HepG2 (cell line): ENCODE data around the gene HSD11B1.

ENCODE experiments used
- ATAD3A ChIP-seq: sonication (generic); formaldehyde crosslinking; IDR thresholded peaks from 2 replicates; pipeline ENCODE4 v1.4.0; 2020; ENCODE audit warnings: missing genetic modification reagents
- ATF7 ChIP-seq, 2 experiments: fragments of 450-650 bp in 1 of 2; sonication (generic) in 1 of 2; formaldehyde crosslinking in 1 of 2; IDR thresholded peaks; 2 replicates each; pipeline versions ENCODE4 v1.4.0 to v1.6.1; 2016 to 2020; ENCODE audit warnings: antibody characterized with exemption in 1 of 2, mild to moderate bottlenecking in 1 of 2, missing genetic modification reagents in 1 of 2
- CREB1 ChIP-seq, 2 experiments: fragments of 450-650 bp in 1 of 2; IDR thresholded peaks; 2 replicates each; pipeline ENCODE4 v1.6.1; 2016 to 2017; ENCODE audit warnings: control low read depth in 1 of 2, mild to moderate bottlenecking in 1 of 2, missing compliant biosample characterization in 1 of 2, missing genetic modification characterization in 1 of 2
- EZH2 ChIP-seq: conservative IDR thresholded peaks from 2 replicates; pipeline ENCODE4 v1.6.1; 2012; ENCODE audit warnings: mild to moderate bottlenecking, low read depth, low read length, moderate library complexity
- GLI4 ChIP-seq: sonication (generic); formaldehyde crosslinking; IDR thresholded peaks from 2 replicates; pipeline ENCODE4 v1.5.1; 2020; ENCODE audit warnings: missing genetic modification reagents, mild to moderate bottlenecking, moderate library complexity, borderline replicate concordance
- POLR2A ChIP-seq, 2 experiments: IDR thresholded peaks; 2 replicates each; pipeline ENCODE4 v1.6.1; 2011; ENCODE audit warnings: low read depth in 2 of 2, low read length in 2 of 2, mild to moderate bottlenecking in 1 of 2, moderate library complexity in 1 of 2; ENCODE audit not compliant: insufficient read depth in 1 of 2
- PPARG ChIP-seq: conservative IDR thresholded peaks from 2 replicates; pipeline ENCODE4 v1.6.1; 2016; ENCODE audit warnings: missing biosample characterization, missing genetic modification reagents
- RFX5 ChIP-seq: IDR thresholded peaks from 2 replicates; pipeline ENCODE4 v1.6.1; 2011; ENCODE audit warnings: low read depth, low read length, improper control_type of control experiment
- TBP ChIP-seq: sonication (generic); formaldehyde crosslinking; IDR thresholded peaks from 2 replicates; pipeline ENCODE4 v1.5.0; 2020; ENCODE audit warnings: missing genetic modification reagents
- TSC22D2 ChIP-seq: sonication (generic); formaldehyde crosslinking; IDR thresholded peaks from 2 replicates; pipeline ENCODE4 v1.5.1; 2020; ENCODE audit warnings: missing genetic modification reagents, mild to moderate bottlenecking, borderline replicate concordance
- ZBTB49 ChIP-seq: sonication (generic); formaldehyde crosslinking; IDR thresholded peaks from 2 replicates; pipeline ENCODE4 v1.4.0; 2020; ENCODE audit warnings: missing genetic modification reagents, borderline replicate concordance
- ZKSCAN1 ChIP-seq: fragments of 150-350 bp; IDR thresholded peaks from 2 replicates; pipeline ENCODE4 v1.6.1; 2014; ENCODE audit warnings: low read length
- ZMYM2 ChIP-seq: sonication (generic); formaldehyde crosslinking; IDR thresholded peaks from 2 replicates; pipeline ENCODE4 v1.8.0; 2022; ENCODE audit warnings: mild to moderate bottlenecking, missing genetic modification reagents

GRCh38 chr1:209742409-209743144, 37.9 kb downstream of the HSD11B1 start:
- TF ChIP-seq RFX5 (no peak), ZMYM2 (CRISPR knock-in tag) (no peak), GLI4 (CRISPR knock-in tag) (no peak), TBP (CRISPR knock-in tag) (no peak), TSC22D2 (CRISPR knock-in tag) (no peak), ATF7 (IDR thresholded peaks at IDR 0.05) (no peak), ATF7 (CRISPR knock-in tag; IDR thresholded peaks at IDR 0.05) (no peak), PPARG (no peak), POLR2A (IDR thresholded peaks at IDR 0.05; ENCODE audit: insufficient read depth in 1 of 2, low read depth in 2 of 2, low read length in 2 of 2) (no peak), ZKSCAN1 (no peak), ZBTB49 (CRISPR knock-in tag) (no peak), EZH2 (no peak), CREB1 (IDR thresholded peaks at IDR 0.05) (no peak), CREB1 (CRISPR knock-in tag; IDR thresholded peaks at IDR 0.05) (no peak), ATAD3A (CRISPR knock-in tag) (no peak)
